Measurements from ENCODE around the gene PIEZO1.
"Not testable (repeated sequence)": the region's sequence is repeated elsewhere in the genome, so short reads cannot be mapped to it uniquely, and the experiment has no call there.

PIEZO1 gene

DNA sequence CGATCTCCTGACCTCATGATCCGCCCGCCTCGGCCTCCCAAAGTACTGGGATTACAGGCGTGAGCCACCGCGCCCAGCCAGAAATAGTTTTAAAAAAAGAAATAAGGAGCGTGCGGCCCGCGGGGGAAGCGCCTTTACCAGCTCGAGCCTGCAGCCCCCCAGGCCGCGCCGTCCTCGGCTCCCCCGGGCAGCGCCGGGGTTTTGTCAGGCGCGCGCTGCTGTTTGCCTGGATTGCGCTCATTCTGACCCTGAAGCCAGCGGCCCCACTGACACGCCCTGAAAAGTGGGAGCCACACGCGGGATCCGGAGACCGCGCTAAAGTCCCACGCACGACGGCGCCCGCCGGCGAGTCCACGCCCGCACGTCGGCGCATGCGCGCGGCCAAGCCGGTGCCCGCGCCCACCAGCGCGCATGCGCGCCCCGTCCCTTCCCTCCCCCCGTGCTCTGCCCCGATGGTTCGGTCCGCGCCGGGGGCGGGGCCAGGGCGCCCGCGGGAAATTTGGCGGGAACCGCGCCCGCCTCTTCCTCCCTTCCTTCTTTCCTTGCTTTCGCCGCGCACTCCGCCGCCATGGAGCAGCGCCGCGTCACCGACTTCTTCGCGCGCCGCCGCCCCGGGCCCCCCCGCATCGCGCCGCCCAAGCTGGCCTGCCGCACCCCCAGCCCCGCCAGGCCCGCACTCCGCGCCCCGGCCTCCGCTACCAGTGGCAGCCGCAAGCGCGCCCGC lies 18.4 kb upstream of the PIEZO1 start, which contains the start of gene CDT1:
CDT1 (plus strand) TSS at position 526 of the 724 bp plus-strand sequence; CDS start at position 569, 43 bp downstream.
- DNase-seq (ENCODE audit: low read depth in 2 of 2): peak; percentile 67 to 78

GRCh38 chr16:88800277-88800592 lies 15.2 kb upstream of the PIEZO1 start:
- DNase-seq (ENCODE audit: low read depth in 2 of 2): no peak

DNA sequence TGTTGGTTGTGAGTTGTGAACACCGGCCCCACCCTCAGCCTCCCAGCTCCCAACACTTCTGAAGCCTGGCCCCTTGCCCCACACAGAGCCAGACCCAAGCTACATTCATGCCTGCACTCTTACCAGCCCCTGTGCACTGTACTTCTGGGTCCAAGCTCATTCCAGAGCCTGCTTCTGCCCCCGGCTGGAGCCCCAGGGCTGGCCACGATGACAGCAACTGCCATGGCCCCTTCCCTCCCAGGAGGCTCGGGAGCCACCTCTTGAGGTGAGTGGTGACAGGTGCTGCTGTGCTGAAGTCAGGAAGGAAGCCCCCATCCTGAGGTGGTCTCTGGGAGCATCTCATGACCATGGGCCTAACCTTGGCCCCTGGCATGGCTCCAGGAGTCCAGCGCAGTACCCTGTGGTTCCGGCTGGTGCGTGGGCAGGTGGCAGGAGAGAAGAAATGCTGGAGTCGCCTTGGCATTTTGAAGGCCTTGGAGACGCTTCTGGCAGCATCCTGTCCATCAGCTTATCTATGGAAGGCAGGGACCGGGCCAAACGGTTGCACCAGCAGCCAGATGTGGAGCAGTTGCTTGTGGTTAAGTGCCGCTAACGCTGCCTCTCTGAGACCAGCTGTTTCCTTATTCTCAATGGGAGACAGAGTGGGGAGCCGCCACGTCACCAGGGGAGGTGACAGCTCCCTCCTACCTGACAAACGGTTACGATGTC lies 14.7 kb upstream of the PIEZO1 start:
- DNase-seq (ENCODE audit: low read depth in 2 of 2): no peak

DNA sequence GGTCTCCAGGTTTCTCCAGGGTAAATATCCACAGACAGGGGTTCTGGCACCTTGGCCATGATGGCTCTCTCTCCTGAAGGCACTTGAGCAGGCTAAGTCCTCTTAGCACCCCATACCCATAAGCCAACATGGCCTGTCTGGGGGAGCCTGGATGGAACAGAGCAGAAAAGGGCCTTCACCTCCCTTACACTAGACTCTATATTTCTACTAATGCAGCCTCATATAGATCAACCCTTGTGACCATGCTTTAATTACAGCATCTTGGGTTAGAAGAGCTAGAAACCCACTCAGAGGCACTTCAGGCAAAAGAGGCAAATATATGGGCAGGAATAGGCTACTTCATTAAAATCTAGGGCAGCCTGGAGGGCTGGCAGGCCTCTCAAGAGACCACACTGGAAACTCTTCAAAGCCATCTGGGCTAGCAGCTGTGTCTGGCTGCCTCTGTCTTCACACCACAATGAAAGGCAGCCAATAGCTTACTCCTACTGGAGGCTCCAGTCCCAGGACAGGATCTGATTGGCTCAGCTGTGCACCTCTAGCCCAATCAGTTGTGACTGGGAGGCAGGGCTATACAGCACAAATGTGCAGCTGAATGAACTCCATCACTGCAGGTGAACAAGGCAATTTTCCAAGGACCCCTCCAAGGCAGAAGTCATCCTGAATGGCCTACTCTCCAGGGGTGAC lies 13.9 kb upstream of the PIEZO1 start:
- DNase-seq (ENCODE audit: low read depth in 2 of 2): no peak

- no peak for DNase-seq (ENCODE audit: low read depth in 2 of 2)
Observed at GRCh38 chr16:88798073-88798472, 13.1 kb upstream of the PIEZO1 start.

DNA sequence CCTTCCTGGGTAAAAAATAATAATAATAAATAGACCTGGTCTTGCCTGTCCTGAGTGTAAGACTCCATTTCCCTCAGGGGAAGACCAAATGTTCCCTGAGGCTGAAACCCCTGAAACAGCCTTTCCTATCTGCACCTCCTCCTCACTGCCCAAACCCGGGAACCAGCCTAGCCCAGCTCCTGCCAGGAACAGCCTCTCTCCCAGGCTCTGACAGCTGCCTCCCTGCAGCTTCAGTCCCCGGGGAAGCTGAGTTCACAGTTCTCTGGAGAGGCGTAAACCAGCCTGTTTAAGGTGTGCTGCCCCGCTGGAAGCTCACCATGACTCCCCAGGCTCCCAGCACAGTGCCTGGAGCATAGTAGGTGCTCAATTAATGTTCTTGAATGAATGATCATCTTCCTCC lies 11.3 kb upstream of the PIEZO1 start:
- no peak for DNase-seq (ENCODE audit: low read depth in 2 of 2)

GRCh38 chr16:88793251-88793954 lies 8.4 kb upstream of the PIEZO1 start:
- no peak for DNase-seq (ENCODE audit: low read depth in 2 of 2)

- no peak for DNase-seq (ENCODE audit: low read depth in 2 of 2)
Observed at GRCh38 chr16:88792668-88793250, 7.7 kb upstream of the PIEZO1 start.

DNA sequence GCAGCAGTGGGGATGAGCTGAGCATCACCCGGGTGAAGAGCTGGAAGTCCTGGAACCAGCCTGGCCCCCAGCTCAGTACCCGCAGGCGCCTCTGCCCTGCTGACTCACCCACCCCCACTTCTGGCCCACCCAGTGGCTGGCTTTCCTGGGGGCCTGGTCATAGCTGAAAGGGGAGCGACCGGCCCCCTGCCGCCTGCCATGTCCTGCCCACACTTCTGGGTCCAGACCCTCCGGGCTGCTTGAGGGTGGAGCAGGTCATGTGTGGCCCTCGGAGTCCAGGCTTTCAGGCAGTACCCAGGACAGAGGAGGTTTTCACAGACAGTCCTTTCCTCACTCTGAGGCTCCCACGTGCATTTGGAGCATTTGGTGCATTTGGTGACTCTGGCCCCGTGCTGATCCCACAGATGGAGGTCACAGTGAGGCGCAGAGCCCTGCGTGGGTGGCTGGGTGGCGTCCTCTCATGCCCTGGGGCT lies 7.1 kb upstream of the PIEZO1 start:
- no peak for DNase-seq (ENCODE audit: low read depth in 2 of 2)

GRCh38 chr16:88790312-88791211 lies 5.5 kb upstream of the PIEZO1 start:
- DNase-seq (ENCODE audit: low read depth in 2 of 2): no peak

DNA sequence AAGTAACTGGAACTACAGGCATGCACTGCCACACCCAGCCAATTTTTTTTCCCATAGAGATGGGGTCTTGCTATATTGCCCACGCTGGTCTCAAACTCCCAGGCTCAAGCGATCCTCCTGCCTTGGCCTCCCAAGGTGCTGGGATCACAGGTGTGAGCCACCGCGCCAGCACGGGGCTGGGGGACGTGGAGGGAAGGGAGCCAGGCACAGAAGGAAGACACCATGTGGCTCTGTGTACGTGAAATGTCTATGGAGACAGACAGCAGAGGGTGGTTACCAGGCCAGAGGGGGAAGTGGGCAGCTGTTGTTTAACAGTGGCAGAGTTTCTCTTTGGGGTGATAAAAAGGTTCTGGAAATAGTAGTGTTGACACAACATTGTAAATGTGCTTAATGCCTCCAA lies 4.6 kb upstream of the PIEZO1 start:
- DNase-seq (ENCODE audit: low read depth in 2 of 2): no peak

- not testable (repeated sequence) for DNase-seq (ENCODE audit: low read depth in 2 of 2)
Observed at GRCh38 chr16:88788749-88789148, 3.7 kb upstream of the PIEZO1 start.

DNA sequence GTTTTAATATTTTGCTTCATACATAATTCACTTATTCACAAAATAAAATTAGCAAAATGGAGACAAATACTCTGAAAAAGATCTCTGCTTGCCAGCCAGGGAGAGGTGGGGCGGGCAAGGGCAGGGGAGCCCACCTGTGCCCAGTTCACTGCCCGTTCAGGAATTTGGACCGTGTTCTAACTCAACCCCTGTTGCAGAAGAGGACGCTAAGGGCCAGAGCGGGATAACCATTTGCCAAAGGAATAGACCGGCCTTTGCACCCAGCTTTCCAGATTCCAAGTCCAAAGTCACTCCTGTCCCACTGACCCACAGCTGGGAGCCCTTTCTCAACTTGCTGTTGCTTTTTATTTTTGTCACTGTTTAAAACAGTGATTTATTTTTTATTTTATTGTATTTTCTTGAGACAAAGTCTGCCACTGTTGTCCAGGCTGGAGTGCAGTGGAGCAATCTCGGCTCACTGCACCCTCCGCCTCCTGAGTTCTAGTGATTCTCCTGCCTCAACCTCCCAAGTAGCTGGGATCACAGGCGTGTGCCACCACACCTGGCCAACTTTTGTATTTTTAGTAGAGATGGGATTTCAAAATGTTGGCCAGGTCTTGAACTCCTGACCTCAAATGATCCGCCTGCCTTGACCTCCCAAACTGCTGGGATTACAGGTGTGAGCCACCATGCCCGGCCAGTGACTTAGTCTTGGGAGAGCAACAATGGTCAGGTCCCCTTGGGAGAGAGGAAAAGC lies 2.7 kb upstream of the PIEZO1 start:
- DNase-seq (ENCODE audit: low read depth in 2 of 2): no peak

DNA sequence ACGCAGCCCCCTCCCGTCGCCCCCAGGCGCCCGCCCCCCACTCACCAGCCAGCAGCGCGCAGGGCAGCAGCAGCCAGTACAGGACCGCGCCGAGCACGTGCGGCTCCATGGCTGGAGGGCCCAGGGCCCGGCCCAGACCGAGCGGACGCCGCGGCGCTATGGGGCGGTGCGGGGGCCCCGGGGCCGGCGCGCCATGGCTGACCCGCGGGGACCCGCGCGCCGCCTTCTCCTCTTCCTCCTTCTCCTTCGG lies 239 bp downstream of the PIEZO1 start:
- no peak for DNase-seq (ENCODE audit: low read depth in 2 of 2)

DNA sequence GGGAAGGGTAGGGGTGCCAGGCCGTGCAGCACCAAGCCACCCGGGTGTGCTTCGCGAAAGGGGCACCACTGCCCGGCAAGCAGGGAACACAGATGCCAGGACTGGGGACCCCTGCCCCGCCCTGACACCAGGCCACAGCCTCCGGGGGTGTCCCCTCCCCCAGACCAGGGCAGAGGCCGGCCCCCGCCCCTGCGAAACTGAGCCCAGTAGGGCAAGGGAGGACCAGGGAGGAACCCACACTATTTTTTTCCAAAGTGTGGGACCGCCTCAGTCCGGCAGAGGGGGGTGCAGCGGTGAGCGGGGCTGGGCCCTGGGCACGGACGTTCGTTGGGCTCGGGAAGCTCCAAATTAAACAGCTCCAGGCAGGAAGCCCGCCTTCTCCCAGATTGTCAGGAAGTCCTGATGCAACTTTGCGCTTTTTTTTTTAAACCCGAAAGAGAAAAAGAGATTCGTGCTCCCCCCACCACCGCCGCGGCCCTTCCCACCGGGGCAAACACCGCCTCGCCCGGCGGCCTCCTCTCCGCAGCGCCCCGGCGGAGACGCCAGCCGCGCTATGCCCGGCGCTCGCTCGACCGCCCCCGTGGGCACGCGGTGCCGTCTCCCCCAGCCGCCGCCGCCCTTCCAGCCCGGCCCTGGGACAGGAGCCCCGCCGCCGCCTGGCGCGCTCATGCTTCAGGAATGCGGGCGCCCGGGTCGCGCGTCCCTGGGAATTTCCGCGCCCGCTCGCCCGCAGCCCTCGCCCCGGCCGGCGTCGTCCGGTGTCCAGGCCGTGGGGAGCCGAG lies 755 bp downstream of the PIEZO1 start:
- no peak for DNase-seq (ENCODE audit: low read depth in 2 of 2)

DNA sequence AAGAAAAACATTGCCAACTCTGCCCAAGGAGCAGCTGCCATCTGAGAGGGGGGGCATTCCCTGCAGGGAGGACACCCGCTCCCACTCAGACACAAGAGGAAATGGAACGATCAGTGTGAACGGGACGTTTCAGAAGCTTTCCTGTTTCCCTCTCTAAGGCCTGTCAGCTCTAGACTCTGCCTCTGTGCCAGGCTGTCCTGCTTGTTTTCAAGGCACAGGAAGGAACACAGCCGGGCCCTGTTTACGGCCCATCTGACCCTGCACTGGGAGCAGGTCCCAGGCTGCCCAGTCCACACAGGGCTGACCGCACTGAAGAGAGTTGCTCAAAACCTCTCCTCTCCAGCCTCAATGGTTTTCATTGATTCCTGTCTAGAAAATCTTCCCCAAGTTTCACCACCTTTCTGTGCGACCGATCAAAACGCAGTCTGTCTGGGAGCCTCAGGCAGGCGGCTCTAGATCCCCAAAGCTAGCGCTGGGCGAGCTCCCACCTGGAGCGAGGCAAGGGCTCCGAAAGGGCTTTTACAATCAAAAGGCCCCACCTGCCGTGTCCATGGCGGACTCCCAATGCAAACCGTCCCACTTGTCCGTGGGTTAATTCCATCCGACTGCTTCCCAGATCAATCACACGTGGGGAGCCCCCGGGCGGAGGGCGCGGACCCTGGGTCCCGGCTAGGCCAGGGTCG lies 1.5 kb downstream of the PIEZO1 start:
- no peak for DNase-seq (ENCODE audit: low read depth in 2 of 2)

GRCh38 chr16:88782454-88783390 lies 2.3 kb downstream of the PIEZO1 start:
- peak in 1 of 2 donors; percentile 39 for DNase-seq (ENCODE audit: low read depth in 2 of 2)
